HL-60 (cell line): ENCODE results near the gene DENND6B.

Experiments used
- DNase-seq, 2 experiments: peaks; one replicate each; pipeline ENCODE4 v3.0.0-alpha.2; 2010 to 2020; ENCODE audit warnings: low read depth in 1 of 2, low spot score in 1 of 2
- H3K27ac ChIP-seq: fragments of 250-450 bp; sonication (Bioruptor Pico); replicated peaks from 2 replicates; pipeline ENCODE4 v1.5.1; 2020; ENCODE audit warnings: mild to moderate bottlenecking, moderate library complexity
- H3K27me3 ChIP-seq: fragments of 250-450 bp; sonication (Bioruptor Pico); 2 replicates; pipeline ENCODE4 v1.5.1; 2021; ENCODE audit warnings: mild to moderate bottlenecking, moderate library complexity; ENCODE audit not compliant: insufficient read depth, poor library complexity, severe bottlenecking
- H3K4me3 ChIP-seq: replicated peaks from 2 replicates; pipeline ENCODE4 v1.5.1; 2011; ENCODE audit warnings: mild to moderate bottlenecking, control low read depth, low read length; ENCODE audit not compliant: insufficient read depth
- CTCF ChIP-seq: IDR thresholded peaks from one replicate; pipeline ENCODE4 v1.5.1; 2011; ENCODE audit warnings: low read length, control low read depth, inconsistent platforms; ENCODE audit not compliant: insufficient read depth
- GABPA ChIP-seq: IDR thresholded peaks from 2 replicates; pipeline ENCODE4 v1.6.1; 2012; ENCODE audit warnings: low read depth
- POLR2AphosphoS5 ChIP-seq: IDR thresholded peaks from 2 replicates; pipeline ENCODE4 v1.6.1; 2012; ENCODE audit warnings: low read depth
- SPI1 ChIP-seq: IDR thresholded peaks from 2 replicates; pipeline ENCODE4 v1.6.1; 2012; ENCODE audit warnings: low read depth, mild to moderate bottlenecking, borderline replicate concordance
- TF ChIP-seq, protein P1 (sequence below): IDR thresholded peaks from 2 replicates; pipeline ENCODE4 v1.6.1; 2012; ENCODE audit warnings: low read depth; ENCODE audit not compliant: insufficient replicate concordance

Gene DENND6B

DNA sequence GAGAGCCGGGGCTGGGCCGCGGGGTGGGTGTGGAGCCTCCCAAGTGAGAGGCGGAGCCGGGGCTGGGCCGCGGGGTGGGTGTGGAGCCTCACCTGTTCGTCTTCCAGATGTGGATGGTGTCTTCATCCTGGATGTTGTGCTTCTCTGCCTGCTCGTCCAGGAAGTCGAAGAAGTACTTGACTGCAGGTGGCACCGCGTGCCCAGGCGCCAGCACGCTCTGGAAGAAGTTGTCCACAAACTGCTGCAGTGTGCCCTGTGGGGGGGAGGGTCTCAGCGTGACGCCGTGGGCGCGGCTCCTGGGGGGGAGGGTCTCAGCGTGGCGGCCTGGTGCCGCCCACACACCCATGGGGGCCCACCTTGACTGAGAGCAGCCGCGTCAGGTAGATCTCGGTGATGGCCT is 49.1 kb downstream of the DENND6B start:
- no peaks in the 10 kb centered on the region for H3K27me3 ChIP-seq
- no peak for DNase-seq
- TF ChIP-seq POLR2AphosphoS5 = no peak
- TF ChIP-seq, protein P1, sequence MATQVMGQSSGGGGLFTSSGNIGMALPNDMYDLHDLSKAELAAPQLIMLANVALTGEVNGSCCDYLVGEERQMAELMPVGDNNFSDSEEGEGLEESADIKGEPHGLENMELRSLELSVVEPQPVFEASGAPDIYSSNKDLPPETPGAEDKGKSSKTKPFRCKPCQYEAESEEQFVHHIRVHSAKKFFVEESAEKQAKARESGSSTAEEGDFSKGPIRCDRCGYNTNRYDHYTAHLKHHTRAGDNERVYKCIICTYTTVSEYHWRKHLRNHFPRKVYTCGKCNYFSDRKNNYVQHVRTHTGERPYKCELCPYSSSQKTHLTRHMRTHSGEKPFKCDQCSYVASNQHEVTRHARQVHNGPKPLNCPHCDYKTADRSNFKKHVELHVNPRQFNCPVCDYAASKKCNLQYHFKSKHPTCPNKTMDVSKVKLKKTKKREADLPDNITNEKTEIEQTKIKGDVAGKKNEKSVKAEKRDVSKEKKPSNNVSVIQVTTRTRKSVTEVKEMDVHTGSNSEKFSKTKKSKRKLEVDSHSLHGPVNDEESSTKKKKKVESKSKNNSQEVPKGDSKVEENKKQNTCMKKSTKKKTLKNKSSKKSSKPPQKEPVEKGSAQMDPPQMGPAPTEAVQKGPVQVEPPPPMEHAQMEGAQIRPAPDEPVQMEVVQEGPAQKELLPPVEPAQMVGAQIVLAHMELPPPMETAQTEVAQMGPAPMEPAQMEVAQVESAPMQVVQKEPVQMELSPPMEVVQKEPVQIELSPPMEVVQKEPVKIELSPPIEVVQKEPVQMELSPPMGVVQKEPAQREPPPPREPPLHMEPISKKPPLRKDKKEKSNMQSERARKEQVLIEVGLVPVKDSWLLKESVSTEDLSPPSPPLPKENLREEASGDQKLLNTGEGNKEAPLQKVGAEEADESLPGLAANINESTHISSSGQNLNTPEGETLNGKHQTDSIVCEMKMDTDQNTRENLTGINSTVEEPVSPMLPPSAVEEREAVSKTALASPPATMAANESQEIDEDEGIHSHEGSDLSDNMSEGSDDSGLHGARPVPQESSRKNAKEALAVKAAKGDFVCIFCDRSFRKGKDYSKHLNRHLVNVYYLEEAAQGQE = no peak
- no peak for TF ChIP-seq CTCF
- no peak for TF ChIP-seq GABPA
- no peak for TF ChIP-seq SPI1
- H3K4me3 ChIP-seq = no peak overlapping the region
- H3K27ac ChIP-seq = no peak overlapping the region

GRCh38 chr22:50276143-50276542 is 50.7 kb downstream of the DENND6B start:
- Histone ChIP-seq H3K27ac (no peak overlapping the region), H3K27me3 (peaks cover 7% of the 10 kb centered on the region), H3K4me3 (no peak overlapping the region)
- TF ChIP-seq CTCF (peak; percentile 88), SPI1 (no peak), POLR2AphosphoS5 (peak; percentile 96)
- peak; percentile 85 to 92 for DNase-seq

DNA sequence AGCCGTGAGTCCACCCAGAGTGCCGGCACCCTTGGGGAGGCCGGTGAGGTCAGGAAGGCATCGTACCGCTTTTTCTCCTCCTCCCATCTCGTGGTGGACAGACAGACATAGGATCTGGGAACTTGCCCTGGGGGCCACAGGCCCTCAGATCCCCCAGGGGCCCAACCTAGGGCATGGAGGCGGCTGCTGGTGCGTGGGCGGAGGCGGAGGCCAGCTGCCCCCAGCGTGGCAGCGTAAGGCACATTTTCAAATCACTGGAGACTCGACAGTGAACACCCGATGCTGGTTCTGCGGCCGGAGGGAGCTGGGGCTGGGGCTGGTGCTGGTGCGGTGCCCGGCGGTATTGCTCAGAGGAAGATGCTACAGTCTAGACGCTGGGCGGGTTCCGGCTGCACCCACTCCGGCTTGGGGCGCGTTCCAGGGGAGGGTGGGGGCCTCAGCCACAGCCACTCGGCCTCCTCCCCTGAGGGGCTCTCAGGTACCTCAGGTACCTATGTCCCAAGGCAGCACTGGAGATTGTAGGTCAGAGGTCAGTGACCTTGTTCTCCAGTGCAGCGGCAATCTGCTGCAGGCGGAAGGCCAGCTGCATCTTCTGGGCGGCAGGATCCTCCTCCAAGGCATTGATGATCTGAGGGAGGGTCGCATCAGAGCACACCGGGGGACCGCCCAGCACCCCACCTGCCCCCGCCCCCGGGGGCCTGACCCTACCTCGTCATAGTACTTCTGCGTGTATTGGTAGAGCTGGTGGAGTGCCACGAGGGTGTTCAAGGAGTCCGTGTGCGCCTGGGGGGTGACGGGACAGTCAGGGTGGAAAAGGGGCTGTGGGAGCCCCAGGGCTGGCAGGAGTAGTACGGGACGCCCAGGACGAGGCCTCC is 51.4 kb downstream of the DENND6B start:
- TF ChIP-seq GABPA (no peak), SPI1 (no peak), POLR2AphosphoS5 (no peak), CTCF (no peak)
- TF ChIP-seq, protein P1 = no peak
- H3K27ac ChIP-seq = no peak overlapping the region
- peaks cover 9% of the 10 kb centered on the region for H3K27me3 ChIP-seq
- DNase-seq = no peak
- no peak overlapping the region for H3K4me3 ChIP-seq

- DNase-seq = no peak
- Histone ChIP-seq H3K27me3 (peaks cover 9% of the 10 kb centered on the region), H3K4me3 (no peak overlapping the region), H3K27ac (no peak overlapping the region)
- TF ChIP-seq, protein P1 = no peak
- no peak for TF ChIP-seq POLR2AphosphoS5
- no peak for TF ChIP-seq SPI1
- no peak for TF ChIP-seq GABPA
- TF ChIP-seq CTCF = no peak
Measured at GRCh38 chr22:50274771-50275170, 52.0 kb downstream of the DENND6B start.
